ENCODE data around the gene REM2.

Gene REM2, protein sequence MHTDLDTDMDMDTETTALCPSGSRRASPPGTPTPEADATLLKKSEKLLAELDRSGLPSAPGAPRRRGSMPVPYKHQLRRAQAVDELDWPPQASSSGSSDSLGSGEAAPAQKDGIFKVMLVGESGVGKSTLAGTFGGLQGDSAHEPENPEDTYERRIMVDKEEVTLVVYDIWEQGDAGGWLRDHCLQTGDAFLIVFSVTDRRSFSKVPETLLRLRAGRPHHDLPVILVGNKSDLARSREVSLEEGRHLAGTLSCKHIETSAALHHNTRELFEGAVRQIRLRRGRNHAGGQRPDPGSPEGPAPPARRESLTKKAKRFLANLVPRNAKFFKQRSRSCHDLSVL

DNA sequence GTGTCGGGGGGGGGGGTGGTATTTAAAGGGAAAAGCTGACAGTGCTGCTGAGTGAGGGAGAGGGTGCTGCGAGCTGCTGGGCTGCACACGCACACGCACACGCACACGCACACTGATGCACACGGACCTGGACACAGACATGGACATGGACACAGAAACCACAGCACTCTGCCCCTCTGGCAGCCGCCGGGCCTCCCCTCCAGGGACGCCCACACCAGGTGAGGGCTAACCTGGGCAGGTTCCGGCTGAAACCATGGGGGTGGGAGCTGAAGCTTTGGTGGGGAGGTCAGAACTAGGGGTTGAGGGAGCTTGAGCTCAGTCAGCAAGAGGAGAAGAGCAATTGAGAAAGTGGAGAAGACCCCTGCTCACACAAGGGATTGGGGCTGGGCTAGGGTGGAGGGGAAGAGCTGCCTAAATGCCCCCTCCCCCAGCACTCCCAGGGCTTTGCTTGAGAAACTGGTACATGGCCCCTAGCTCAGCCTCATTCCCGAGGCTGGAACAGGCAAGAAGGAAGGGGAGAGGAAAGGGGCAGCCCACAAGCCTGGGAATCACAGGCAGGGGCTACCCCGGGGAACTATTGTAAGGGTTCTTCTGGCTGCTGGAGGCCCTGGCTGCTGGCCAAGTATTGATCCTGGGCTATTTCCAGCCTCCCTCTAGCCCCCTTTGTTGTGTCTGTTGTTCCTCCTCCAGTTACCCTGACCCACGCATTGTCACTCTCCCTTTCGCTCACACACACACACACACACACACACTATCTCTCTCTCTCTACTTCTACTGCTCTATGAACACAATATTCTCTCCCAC, at the start of gene REM2:
Gene REM2 (plus strand): TSS at position 50 of the 804 bp plus-strand sequence. CDS start 66 bp downstream, at position 116.
- DNase-seq: no peak

DNA sequence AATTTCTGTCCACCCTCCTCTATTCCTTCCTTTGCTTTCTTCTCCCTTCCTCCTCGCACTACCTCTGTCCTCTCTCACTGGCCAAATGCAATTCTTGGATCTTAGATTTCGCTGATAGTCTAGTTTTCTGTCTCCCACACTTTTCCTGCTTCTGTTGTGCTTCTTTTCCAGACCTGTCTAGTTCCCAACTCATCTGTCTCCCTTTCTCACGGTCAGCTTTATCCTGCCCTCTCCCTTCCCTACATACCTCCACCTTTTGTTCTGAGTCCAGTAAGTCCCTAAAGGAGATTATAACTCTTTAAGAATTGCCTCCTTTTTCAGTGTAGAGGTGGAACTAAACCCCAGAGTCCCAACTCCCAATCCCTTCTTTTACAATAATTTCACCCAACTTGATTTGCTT, 47.5 kb upstream of the REM2 start:
- no peak for DNase-seq

DNA sequence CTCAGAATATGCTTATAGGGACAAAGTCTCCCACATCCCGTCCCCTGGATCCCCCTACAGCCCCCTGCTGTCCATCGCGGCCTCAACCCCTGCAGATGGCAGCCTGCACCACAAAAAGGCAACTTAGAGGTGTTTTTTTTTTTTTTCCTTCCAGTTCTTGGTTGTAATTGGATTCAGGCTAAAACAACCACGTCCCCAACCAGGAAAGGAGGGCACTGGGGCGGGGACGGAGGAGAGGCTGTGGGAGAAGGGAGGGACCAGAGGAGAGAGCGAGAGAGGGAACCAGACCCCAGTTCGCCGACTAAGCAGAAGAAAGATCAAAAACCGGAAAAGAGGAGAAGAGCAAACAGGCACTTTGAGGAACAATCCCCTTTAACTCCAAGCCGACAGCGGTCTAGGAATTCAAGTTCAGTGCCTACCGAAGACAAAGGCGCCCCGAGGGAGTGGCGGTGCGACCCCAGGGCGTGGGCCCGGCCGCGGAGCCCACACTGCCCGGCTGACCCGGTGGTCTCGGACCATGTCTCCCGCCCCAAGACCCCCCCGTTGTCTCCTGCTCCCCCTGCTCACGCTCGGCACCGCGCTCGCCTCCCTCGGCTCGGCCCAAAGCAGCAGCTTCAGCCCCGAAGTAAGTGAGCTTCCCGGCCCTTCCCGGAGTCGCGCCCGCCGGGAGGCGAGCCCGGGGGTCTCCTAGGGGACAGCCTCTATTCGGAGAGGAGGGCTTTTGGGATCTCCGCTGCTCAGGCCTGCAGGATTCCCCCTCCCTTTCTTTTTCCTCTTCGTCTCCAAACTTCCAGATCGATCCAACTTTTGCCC, 46.5 kb upstream of the REM2 start, which contains the start of gene MMP14:
Gene MMP14 (plus strand): TSS at position 285 of the 813 bp plus-strand sequence. CDS start 233 bp downstream, at position 518.
- no peak for DNase-seq

DNA sequence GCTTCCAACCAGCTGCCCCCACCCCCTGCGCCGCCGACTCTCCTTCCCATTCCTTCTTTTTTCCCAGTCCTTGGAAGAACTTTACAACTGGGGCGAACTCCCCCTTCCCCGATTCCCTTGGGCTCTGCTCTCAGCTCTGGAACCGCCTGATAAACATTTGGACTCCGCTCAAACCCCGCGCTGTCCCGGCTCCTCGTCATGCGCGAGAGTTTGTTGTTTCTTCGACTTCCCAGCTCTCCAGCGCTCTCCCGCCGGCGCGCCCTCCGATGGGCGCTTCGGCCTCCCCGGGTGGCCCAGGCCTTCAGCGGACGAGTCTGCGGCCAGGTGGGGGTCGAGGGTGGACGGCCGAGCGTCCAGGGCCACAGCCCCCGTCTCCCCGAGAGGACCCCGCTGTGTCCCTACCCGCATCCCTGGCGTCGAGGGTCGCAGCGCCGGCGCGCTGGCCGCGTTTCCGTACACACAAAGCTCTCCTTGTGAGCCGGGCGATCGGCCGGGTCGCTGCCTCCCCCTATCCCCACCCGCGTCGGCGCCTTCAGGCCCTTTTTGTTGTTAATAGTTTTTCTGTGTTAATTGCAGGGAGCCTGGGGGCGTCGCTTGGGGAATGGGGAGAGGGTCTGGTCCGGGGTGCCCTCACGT, 45.8 kb upstream of the REM2 start:
- no peak for DNase-seq

DNA sequence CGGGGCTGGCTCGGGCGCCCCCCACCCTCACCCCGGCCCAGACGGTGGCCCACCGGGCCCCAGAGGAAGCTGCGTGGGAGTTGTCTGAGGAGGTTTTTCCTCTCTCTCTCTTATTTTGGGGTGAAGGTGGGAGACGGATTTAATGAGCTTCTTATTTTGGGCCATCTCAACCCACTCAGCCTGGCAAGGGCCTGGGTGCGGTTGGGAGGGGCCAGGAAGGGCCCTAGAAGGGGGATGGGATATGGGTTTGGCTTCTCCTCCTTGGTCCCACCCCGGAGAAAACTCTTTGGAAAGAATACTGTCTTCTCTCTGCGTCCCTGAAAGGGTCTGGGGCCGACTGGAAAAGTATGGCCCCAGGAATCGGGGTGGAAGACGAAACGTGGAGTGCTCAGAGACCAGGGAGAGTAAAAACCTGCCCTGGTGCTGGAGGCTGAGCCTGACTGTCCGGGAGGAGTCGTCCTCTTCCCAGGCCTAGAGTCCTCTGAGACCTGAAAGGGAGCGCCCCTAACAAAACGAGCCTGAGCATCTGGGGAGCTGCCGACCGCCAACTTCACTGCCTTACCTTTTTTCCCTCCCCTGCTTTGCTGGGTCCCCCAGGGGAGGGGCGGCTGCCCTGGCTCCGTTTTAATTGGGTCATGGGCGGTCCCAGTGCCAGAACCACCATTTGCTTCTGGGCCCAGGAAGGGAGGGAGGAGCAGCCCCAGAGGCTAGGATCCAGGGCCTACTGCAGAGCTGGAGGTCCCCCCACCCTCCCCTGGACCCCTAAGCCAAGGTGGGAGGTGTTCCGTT, 45.1 kb upstream of the REM2 start:
- DNase-seq: no peak

DNA sequence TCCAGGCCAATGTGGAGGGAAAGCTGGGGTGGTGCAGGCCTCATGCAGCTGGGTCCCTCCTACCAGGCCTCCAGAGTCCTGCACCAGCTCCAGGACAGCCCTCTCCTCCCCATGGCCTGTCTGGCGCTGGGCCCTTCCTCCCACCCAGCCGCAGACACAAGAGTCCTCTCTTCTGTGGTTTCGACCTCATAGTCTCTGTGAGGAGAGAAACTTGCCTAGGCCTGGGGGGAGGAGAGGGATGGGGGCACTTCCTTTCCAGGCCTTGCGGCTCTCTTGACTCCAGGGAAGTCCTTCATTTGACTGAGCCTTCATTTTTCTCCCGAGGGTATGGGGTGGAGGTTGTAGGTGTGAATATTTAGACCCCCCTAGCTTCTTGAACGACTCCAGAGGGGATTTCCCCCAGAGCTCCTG, 44.4 kb upstream of the REM2 start:
- no peak for DNase-seq

DNA sequence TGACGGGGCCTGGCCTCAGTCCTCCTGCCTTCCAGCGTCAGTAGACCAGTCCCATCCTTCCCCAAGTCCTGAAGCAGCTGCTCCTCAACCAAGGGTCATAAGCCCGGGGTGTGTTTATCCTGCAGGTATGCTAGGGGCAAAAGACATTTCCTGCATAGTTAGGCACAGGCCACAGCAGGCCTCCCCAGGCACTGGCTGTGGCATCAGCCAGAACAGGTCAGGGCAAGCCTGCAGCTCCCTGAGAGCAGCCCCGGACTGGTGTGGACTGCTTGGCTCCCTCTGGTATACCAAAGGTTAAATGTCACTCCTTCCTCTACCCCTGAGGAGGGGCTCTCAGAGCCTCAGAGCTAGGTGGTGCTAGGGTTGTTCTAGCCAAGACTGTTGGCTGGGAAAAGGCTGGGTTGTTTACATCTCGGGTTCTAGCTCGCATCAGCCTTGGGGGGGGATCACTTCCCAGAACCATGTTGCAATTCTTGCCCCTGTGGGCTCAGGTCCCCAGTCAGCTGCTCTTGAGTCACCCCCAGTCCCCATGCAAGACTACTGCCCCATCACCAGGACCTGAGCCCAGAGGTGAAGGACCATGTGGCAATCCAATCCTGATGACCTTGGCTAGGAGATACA, 43.8 kb upstream of the REM2 start:
- DNase-seq: no peak

DNA sequence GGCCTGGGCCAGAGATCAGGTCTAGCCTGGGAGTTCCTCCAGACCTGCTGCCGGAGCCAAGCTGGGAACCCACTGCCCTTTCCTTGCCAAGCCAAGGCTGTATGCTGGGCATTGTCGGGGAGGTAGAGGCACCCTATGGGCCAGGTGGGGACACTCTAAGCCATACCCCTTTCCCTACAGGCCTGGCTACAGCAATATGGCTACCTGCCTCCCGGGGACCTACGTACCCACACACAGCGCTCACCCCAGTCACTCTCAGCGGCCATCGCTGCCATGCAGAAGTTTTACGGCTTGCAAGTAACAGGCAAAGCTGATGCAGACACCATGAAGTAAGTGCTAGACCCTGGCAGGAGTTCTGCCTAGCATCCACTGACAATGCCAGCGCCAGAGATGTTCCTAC, 41.7 kb upstream of the REM2 start:
- DNase-seq: no peak

DNA sequence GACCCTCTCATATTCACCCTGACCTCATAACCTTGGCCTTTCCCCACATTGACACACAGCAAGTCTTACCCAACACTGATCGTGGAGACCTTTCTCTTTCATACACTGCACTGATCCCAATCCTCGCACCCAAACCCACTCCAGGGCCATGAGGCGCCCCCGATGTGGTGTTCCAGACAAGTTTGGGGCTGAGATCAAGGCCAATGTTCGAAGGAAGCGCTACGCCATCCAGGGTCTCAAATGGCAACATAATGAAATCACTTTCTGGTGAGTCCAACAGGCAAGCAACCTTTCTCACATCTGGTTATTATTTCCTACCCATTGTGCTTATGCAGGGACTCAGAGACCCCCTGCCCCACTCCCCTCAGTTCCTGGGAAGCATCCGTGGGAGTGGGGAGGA, 41.3 kb upstream of the REM2 start:
- no peak for DNase-seq

DNA sequence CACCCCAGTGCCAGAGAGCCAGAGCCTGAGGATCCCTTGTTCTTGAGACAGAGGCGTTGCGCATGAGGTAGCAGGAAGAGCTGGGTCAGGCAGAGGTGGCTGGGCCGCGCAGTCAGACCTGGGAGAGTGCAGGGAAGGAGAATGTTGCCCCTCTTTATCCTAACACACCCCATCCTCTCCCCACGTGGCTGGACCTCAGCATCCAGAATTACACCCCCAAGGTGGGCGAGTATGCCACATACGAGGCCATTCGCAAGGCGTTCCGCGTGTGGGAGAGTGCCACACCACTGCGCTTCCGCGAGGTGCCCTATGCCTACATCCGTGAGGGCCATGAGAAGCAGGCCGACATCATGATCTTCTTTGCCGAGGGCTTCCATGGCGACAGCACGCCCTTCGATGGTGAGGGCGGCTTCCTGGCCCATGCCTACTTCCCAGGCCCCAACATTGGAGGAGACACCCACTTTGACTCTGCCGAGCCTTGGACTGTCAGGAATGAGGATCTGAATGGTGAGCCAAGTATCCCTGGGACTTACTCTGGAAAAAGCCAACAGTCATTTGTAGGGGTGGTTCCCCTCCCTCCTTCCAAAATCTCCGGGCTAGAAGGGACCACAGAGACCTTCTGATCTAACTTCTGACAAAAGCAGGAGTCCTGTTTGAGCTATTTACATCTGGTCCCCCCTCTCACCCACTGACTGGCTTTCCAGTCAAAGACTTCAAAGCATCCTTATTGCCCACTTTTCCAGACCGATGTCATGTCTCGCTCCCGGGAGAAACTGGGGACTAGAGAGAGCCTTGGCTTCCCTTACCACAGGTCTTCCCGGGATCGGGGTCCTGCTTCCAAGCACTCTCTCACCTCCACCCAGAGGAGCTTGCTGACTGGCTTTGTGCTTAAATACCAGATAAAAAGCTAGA, 40.6 kb upstream of the REM2 start:
- DNase-seq: no peak

DNA sequence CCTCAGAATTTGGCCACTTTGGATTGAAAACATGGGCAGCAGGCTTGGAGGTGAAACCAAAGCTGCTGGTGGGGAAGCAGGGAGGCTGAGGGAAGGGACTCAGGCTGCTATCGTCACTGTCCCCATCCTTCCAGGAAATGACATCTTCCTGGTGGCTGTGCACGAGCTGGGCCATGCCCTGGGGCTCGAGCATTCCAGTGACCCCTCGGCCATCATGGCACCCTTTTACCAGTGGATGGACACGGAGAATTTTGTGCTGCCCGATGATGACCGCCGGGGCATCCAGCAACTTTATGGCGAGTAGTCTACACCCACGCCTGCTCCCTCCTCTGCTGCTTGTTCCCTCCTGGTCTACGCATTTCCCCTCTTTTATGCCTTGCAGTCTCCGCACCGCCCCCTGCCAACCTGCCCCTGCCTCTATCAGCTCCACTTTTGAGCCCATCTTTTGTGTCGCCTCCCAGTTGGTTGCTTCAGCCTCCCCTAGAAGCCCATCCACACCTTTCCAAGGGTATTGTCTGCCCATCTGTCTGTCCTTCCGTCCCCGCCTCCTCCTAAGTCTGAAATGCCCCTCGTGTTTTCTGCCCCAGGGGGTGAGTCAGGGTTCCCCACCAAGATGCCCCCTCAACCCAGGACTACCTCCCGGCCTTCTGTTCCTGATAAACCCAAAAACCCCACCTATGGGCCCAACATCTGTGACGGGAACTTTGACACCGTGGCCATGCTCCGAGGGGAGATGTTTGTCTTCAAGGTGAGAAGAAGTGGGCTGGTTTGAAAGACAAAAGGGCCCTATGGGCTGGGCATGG, 39.7 kb upstream of the REM2 start:
- no peak for DNase-seq

DNA sequence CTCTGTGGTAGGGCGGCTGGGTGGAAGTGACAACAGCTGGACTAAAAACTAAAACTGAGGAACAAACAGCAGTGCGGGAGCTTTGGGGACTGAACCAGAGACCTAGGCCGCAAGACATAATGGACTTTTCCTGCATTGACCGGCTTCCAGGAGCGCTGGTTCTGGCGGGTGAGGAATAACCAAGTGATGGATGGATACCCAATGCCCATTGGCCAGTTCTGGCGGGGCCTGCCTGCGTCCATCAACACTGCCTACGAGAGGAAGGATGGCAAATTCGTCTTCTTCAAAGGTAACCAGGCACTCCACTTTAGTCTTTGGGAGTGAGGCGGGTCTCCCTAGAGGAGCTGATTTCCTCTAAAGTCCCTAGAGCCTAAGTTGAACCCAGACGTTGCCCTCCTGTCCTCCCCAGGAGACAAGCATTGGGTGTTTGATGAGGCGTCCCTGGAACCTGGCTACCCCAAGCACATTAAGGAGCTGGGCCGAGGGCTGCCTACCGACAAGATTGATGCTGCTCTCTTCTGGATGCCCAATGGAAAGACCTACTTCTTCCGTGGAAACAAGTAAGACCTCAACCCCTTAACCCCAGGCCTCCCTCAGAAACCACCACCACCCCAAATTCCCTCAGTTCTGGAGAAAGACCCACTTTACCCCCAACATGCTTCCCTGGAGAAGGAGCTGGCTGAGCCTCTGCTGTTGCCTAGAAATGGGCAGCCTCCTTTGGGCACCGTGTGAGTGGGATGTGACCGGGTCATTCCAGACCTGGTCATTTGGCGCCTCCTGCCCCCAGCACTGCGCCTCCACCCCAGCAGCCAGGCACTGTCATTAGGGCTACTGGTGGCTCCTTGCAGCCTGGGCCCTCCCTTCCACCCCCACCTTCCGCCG, 38.6 kb upstream of the REM2 start:
- DNase-seq: no peak

DNA sequence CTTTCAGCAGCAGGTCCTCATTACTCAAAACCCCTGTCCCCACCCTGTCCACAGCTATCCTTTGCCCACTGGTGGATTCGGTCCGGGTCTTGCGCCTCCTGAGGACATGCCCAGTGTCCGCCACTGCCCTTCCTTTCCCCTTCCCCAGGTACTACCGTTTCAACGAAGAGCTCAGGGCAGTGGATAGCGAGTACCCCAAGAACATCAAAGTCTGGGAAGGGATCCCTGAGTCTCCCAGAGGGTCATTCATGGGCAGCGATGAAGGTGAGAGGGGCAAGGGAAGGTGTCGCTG, 38.0 kb upstream of the REM2 start:
- DNase-seq: no peak

DNA sequence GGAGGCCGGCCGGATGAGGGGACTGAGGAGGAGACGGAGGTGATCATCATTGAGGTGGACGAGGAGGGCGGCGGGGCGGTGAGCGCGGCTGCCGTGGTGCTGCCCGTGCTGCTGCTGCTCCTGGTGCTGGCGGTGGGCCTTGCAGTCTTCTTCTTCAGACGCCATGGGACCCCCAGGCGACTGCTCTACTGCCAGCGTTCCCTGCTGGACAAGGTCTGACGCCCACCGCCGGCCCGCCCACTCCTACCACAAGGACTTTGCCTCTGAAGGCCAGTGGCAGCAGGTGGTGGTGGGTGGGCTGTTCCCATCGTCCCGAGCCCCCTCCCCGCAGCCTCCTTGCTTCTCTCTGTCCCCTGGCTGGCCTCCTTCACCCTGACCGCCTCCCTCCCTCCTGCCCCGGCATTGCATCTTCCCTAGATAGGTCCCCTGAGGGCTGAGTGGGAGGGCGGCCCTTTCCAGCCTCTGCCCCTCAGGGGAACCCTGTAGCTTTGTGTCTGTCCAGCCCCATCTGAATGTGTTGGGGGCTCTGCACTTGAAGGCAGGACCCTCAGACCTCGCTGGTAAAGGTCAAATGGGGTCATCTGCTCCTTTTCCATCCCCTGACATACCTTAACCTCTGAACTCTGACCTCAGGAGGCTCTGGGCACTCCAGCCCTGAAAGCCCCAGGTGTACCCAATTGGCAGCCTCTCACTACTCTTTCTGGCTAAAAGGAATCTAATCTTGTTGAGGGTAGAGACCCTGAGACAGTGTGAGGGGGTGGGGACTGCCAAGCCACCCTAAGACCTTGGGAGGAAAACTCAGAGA, 37.0 kb upstream of the REM2 start:
- DNase-seq: no peak

DNA sequence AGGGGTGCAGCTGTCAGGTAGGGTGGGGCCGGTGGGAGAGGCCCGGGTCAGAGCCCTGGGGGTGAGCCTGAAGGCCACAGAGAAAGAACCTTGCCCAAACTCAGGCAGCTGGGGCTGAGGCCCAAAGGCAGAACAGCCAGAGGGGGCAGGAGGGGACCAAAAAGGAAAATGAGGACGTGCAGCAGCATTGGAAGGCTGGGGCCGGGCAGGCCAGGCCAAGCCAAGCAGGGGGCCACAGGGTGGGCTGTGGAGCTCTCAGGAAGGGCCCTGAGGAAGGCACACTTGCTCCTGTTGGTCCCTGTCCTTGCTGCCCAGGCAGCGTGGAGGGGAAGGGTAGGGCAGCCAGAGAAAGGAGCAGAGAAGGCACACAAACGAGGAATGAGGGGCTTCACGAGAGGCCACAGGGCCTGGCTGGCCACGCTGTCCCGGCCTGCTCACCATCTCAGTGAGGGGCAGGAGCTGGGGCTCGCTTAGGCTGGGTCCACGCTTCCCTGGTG, 36.2 kb upstream of the REM2 start:
- DNase-seq: no peak

DNA sequence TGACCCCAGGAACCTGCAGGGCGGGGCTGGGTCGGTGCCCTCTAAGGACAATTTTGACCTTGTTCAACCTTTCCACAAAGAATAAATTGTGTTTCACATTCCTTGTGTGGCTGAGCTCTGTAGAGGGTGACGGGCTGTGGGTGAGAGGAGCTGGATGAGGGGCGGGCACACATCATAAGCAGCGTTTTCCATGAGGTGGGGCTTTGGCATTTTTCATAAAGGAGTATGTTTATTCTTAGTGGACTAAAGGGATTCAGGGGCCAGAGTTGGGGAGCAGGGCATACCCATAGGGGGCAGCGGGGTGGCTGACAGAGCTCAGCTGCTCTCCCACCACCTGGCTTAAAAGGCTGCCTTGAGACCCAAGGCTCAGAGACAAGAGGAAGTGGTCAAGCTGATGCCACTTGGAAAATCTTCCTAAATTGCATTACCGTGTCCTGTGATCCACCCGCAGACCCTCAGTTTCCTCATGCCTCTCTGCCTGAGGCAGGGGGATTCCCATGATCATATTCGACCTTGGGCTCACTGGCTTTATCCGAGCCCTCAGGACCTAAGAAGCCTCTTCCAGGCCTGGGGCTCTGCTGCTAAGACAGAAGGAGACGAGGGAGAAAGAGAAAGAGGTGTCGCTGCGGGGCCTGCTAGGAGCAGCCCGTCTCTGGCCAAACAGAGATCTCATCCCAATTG, 35.2 kb upstream of the REM2 start:
- no peak for DNase-seq
